ENCODE data around the gene LCE3C. TPM values are rescaled to one million over a fixed set of nuclear protein-coding genes. Genes with fewer than 3 reads are reported as not detected.
"Not testable (repeated sequence)": the region's sequence is repeated elsewhere in the genome, so short reads cannot be mapped to it uniquely, and the experiment has no call there.

The LCE3C gene, protein sequence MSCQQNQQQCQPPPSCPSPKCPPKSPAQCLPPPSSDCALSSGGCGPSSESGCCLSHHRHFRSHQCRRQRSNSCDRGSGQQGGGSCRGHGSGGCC
- polyA plus RNA-seq (2012; ENCODE audit: missing spikeins): not detected

DNA sequence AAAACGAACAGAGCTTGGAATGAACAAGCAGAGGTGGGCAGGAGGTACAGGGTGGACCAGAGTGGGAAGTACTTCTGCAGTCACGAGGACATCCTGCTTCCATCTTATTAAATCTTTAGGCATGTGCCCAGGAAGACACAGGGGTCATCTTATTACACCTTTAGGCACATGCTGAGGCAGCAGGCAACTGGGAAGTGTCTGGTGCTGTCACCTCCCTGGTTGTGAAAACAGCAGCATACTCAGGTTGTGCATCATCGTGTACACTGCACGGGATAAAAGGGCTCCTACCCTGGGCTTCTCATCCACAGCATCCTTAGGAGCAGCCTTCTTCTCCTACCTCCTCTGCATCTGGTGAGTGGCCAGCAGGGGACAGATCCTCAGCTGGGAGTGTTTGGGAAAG is at the start of gene LCE3C:
Gene LCE3C (plus strand): TSS at position 301 of the 400 bp plus-strand sequence. CDS start 498 bp downstream, outside the sequence.
- TF ChIP-seq POLR2AphosphoS5 (IDR thresholded peaks at IDR 0.05; ENCODE audit: low read depth, low read length) (no peak), POLR2A (IDR thresholded peaks at IDR 0.05; ENCODE audit: low read depth, low read length) (no peak), TAF1 (IDR thresholded peaks at IDR 0.05; ENCODE audit: borderline replicate concordance, low read depth, low read length) (no peak)
- DNase-seq (ENCODE audit: insufficient read length) (no peak), FAIRE-seq (no peak)

DNA sequence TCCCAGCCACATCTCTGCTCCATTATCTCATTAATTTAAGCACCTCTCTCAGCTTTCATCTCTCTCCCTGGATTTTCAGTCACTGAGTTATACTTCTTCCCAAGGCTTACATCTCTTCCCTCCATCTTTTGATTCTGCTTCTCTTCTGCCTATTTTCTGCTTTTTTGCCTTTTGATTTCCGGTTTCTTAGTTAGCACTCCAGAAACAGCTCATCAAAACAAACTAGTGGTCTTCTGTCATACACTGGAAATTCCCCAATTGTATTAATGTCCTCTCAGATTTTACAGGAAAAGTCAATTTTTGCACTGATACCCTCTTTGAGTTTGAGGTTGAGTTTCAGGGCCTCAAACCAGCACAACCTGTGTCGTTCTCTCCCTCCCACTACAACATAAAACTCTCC is 34.9 kb upstream of the LCE3C start:
- FAIRE-seq (no peak), DNase-seq (ENCODE audit: insufficient read length) (no peak)
- TF ChIP-seq POLR2AphosphoS5 (IDR thresholded peaks at IDR 0.05; ENCODE audit: low read depth, low read length): no peak
- no peak for TF ChIP-seq POLR2A (IDR thresholded peaks at IDR 0.05; ENCODE audit: low read depth, low read length)
- no peak for TF ChIP-seq TAF1 (IDR thresholded peaks at IDR 0.05; ENCODE audit: borderline replicate concordance, low read depth, low read length)

DNA sequence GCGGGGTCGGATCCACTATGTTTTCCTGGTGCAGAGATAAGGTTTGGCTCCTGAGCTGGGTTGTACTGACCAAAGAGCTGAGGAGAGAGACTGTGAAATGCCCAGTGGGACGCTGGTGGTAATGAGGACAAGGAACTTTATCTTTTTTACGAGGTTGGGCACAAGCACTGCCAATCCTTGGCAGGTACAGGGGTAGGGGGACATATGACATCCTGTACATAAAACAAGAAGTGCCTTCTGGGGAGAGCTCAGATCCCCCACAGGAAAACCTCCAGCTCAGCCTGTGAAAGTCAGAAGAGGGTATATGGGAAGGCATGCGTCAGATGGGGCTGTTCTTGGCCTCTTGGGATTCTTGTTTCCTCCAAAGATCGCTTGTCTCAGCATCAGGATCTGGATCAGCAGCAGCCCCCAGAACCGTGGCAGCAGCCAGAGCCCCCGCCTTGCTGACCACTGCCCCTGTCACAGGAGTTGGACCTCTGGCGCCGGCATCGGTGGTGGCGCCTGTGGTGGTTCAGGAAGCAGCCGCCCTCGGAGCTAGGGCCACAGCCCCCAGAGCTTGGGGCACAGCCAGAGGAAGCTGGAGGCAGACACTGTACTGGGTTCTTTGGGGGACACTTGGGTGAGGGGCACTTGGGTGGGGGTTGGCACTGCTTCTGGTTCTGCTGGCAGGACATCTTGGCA is 34.4 kb upstream of the LCE3C start:
- DNase-seq (ENCODE audit: insufficient read length): no peak
- no peak for TF ChIP-seq TAF1 (IDR thresholded peaks at IDR 0.05; ENCODE audit: borderline replicate concordance, low read depth, low read length)
- TF ChIP-seq POLR2AphosphoS5 (IDR thresholded peaks at IDR 0.05; ENCODE audit: low read depth, low read length): no peak
- TF ChIP-seq POLR2A (IDR thresholded peaks at IDR 0.05; ENCODE audit: low read depth, low read length): no peak
- peak; percentile 61 for FAIRE-seq

DNA sequence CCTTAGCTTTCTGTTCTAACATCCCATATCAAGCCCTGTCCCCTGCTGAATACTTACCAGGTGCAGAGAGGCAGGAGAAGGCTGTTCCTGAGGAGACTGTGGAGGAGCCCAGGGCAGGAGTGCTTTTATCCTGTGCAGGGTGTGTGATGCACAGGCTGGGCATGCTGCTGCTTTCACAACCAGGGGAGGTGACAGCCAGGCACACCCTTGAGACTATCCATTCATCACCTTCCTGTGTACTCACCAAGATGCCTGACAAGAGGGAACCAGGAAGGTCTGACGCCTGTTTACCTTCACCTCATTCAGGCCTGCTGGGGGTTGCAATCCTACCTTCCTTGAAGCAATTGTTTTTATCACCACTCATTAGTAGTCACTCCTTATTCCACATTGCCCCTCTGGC is 33.4 kb upstream of the LCE3C start, which contains the start of gene LCE3E:
Gene LCE3E (minus strand): TSS at position 100 of the 400 bp plus-strand sequence. CDS start 572 bp downstream, outside the sequence.
- no peak for TF ChIP-seq POLR2A (IDR thresholded peaks at IDR 0.05; ENCODE audit: low read depth, low read length)
- no peak for TF ChIP-seq POLR2AphosphoS5 (IDR thresholded peaks at IDR 0.05; ENCODE audit: low read depth, low read length)
- no peak for TF ChIP-seq TAF1 (IDR thresholded peaks at IDR 0.05; ENCODE audit: borderline replicate concordance, low read depth, low read length)
- FAIRE-seq (no peak), DNase-seq (ENCODE audit: insufficient read length) (no peak)

DNA sequence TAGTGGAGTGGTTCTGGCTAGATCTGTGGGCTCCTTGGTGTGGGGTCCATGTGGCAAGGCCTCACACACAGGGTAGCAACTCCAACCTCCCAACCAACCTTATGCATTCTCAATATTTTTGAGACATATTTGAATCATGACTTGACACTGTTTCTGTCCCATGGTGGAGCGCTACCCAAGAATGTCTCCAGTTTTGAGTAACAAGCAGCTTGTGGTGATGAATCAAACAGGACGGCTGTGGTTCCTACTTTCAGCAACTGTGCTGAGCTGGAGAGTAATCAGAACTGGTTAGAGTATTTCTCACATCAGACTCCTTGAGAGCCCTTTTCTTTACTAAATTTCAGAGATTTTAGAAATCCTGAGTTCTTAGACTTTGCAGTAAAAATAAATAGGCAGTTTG is 22.9 kb upstream of the LCE3C start:
- peak; percentile 64 for FAIRE-seq
- no peak for TF ChIP-seq POLR2A (IDR thresholded peaks at IDR 0.05; ENCODE audit: low read depth, low read length)

DNA sequence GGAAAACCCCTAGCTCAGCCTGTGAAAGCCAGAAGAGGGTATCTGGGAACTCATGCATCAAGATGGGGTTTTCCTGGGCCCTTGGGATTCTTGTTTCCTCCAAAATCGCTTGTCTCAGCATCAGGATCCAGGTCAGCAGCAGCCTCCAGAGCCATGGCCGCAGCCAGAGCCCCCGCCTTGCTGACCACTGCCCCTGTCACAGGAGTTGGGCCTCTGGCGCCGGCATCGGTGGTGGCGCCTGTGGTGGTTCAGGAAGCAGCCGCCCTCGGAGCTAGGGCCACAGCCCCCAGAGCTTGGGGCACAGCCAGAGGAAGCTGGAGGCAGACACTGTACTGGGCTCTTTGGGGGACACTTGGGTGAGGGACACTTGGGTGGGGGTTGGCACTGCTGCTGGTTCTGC is 20.5 kb upstream of the LCE3C start:
- peak; percentile 69 for FAIRE-seq
- not testable (repeated sequence) for DNase-seq (ENCODE audit: insufficient read length)

More for the DNA sequence above, 22.9 kb upstream of the LCE3C start:
- no peak for DNase-seq (ENCODE audit: insufficient read length)

DNA sequence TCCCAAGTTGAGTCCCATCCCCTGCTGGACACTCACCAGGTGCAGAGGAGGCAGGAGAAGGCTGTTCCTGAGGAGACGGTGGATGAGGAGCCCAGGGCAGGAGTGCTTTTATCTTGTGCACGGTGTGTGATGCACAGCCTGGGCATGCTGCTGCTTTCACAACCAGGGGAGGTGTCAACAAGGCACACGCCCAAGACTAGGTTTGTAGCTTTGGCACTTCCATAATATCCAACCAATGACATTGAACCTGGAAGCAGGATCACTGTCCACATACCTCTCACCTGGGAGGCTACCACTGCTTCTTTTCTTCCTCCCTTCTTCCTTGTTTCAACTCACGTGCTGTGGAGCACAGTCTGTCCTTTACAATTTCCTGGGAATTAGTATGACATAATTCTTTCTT is 19.6 kb upstream of the LCE3C start, which contains the start of gene LCE3D:
Gene LCE3D (minus strand): TSS at position 84 of the 400 bp plus-strand sequence. CDS start 580 bp downstream, outside the sequence.
- no peak for FAIRE-seq
- no peak for DNase-seq (ENCODE audit: insufficient read length)

DNA sequence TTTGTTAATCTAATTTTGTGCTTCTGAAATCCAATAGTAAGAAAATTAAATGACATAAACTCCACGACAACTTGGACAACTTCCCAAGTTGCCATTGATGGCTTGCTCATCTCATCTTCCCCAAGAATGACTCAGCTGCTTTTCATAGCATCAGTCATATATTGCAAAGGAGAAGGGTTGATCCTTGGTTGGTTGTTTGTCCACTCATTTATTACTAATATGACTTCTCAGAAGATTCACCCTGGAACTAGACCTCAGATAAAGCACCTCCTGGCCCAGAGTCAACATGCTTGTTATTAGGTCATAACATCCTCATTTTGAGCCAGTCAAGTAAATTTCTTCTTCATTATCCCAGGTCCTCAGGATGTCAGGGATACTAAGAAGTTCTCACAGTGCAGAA is 17.4 kb upstream of the LCE3C start:
- FAIRE-seq (no peak), DNase-seq (ENCODE audit: insufficient read length) (no peak)
- TF ChIP-seq POLR2A (IDR thresholded peaks at IDR 0.05; ENCODE audit: low read depth, low read length): no peak

More for the DNA sequence above, 19.6 kb upstream of the LCE3C start, which contains the start of gene LCE3D:
- TF ChIP-seq POLR2A (IDR thresholded peaks at IDR 0.05; ENCODE audit: low read depth, low read length) (no peak), POLR2AphosphoS5 (IDR thresholded peaks at IDR 0.05; ENCODE audit: low read depth, low read length) (no peak), TAF1 (IDR thresholded peaks at IDR 0.05; ENCODE audit: borderline replicate concordance, low read depth, low read length) (no peak)

DNA sequence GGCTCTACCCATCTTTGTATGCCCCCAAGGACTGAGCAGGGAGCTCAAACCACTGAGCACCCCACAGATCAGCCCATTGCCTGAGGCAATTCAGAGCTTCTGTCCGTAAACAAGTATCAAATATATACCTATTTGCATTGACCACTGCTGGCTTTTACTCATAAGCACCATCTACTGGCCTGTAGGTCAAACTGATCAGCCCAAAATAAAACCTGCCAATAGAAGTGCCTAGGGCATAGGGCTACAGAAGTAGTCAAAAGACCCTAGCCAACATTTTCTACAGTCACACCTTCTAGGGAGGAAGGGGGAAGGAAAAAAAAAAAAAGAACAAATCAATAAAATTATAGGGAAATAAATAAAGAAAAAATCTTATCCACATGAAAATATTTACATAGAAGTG is 14.4 kb upstream of the LCE3C start:
- TF ChIP-seq POLR2AphosphoS5 (IDR thresholded peaks at IDR 0.05; ENCODE audit: low read depth, low read length): no peak
- no peak for TF ChIP-seq TAF1 (IDR thresholded peaks at IDR 0.05; ENCODE audit: borderline replicate concordance, low read depth, low read length)
- TF ChIP-seq POLR2A (IDR thresholded peaks at IDR 0.05; ENCODE audit: low read depth, low read length): no peak
- DNase-seq (ENCODE audit: insufficient read length): no peak
- FAIRE-seq: no peak

DNA sequence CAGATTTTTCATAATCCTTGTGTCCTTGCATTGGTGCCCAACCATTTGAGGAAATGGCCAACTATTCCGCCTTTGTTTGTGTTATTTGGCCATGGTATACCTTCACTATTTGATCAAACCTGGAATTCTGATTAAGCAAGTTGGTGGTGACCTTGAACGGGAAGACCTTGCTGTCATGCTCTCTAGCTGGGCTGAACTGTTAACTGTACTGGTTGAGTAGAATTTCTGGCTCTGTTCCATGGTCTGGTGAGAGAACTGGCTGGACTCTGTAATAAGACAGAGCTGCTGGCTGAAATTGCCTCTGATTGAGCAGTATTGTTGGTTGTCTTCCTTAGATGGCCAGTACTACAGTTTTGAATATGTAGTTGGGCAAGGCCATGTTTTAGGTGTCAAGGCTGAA is 3.0 kb upstream of the LCE3C start:
- FAIRE-seq: no peak
- TF ChIP-seq TAF1 (IDR thresholded peaks at IDR 0.05; ENCODE audit: borderline replicate concordance, low read depth, low read length) (no peak), POLR2A (IDR thresholded peaks at IDR 0.05; ENCODE audit: low read depth, low read length) (no peak), POLR2AphosphoS5 (IDR thresholded peaks at IDR 0.05; ENCODE audit: low read depth, low read length) (no peak)

DNA sequence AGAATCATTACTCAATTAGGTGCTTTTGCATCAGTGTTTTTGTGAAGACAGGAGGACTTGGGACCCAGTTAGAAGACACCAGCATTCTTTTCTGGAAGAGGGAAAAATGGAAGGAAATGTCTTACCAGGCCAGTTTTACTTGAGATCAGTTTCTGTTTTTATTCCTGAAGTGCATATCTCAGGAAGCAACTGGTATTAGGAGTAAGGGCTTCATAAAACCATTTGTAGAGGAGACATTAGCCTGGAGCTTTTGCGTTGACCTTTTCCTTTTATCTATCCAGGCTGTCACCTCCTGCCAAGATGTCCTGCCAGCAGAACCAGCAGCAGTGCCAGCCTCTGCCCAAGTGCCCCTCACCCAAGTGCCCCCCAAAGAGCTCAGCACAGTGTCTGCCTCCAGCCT is 13.5 kb downstream of the LCE3C start, which contains the start of gene LCE3B:
Gene LCE3B (plus strand): TSS at position 301 of the 400 bp plus-strand sequence. CDS start 0 bp downstream, at position 301.
- DNase-seq (ENCODE audit: insufficient read length): no peak
- no peak for FAIRE-seq
- TF ChIP-seq POLR2A (IDR thresholded peaks at IDR 0.05; ENCODE audit: low read depth, low read length) (no peak), POLR2AphosphoS5 (IDR thresholded peaks at IDR 0.05; ENCODE audit: low read depth, low read length) (no peak), TAF1 (IDR thresholded peaks at IDR 0.05; ENCODE audit: borderline replicate concordance, low read depth, low read length) (no peak)

More for the DNA sequence above, 3.0 kb upstream of the LCE3C start:
- DNase-seq (ENCODE audit: insufficient read length): no peak

DNA sequence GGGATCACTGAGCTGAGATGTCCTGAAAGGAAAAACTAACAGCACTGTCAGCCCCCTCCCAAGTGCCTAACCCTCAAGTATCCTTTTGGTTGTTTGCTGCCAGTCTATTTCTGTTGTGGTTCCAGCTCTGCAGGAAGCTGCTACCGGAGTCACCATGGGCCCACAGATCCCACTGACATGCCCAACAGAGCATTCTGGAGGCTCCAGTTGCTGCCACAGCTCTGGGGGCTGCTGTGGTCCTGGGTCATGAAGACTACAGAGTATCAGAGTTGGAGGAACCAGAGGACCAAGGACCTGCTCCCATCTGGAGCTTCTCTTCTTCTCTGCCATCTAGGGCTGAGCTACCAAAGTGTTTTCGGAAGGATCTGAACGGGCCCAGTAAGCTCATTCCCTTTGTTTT is 22.0 kb downstream of the LCE3C start:
- no peak for DNase-seq (ENCODE audit: insufficient read length)
- TF ChIP-seq TAF1 (IDR thresholded peaks at IDR 0.05; ENCODE audit: borderline replicate concordance, low read depth, low read length) (no peak), POLR2AphosphoS5 (IDR thresholded peaks at IDR 0.05; ENCODE audit: low read depth, low read length) (no peak), POLR2A (IDR thresholded peaks at IDR 0.05; ENCODE audit: low read depth, low read length) (no peak)
- no peak for FAIRE-seq
